HCT116 (cell line): Measurements from ENCODE around the gene CDH4. TPM values are rescaled to one million over a fixed set of nuclear protein-coding genes. Genes with fewer than 3 reads are reported as not detected.

Experiments used
- ATAC-seq: fragments of 200-7000 bp; cut with Tn5 transposase; 2 replicates; pipeline ENCODE4 v1.9.1; 2020; ENCODE audit warnings: mild to moderate bottlenecking, moderate library complexity
- BruUV-seq: library from RNA; stranded (reverse); fragments of 400-500 nt; replicated peaks from 2 replicates; lab custom pipeline; 2021; lab: Mats Ljungman, UMichigan
- CTCF ChIA-PET: fragments of 300-600 bp; sonication (Branson Sonifier 250); formaldehyde crosslinking; loops from one replicate; lab custom pipeline; 2021; ENCODE audit warnings: antibody characterized with exemption; lab: Charles Lee
- POLR2A ChIA-PET: fragments of 300-600, 350-600 bp; sonication (Branson Sonifier 250); formaldehyde crosslinking; loops from one replicate; lab custom pipeline; 2021; ENCODE audit warnings: antibody characterized with exemption; lab: Charles Lee
- RAD21 ChIA-PET, 2 experiments: fragments of 300-600 bp; sonication (Branson Sonifier 250); formaldehyde crosslinking; loops; one replicate each; lab custom pipeline; 2023; ENCODE audit warnings: low total read pairs in 2 of 2; ENCODE audit not compliant: uncharacterized antibody in 2 of 2, unreplicated experiment in 2 of 2, low non-redundant PET in 1 of 2; lab: Charles Lee
- DNase-seq: peaks from one replicate; pipeline ENCODE4 v3.0.0-alpha.2; 2010; ENCODE audit warnings: low read depth, low spot score
- H2AFZ ChIP-seq: fragments of 200-600 bp; shearing (Covaris generic), sonication (generic); 2 replicates; pipeline ENCODE4 v1.6.1; 2017; ENCODE audit warnings: low read depth, mixed run types, mixed read lengths, antibody characterized with exemption, low read length; ENCODE audit not compliant: poor library complexity, severe bottlenecking
- H3K27ac ChIP-seq: 2 replicates; pipeline ENCODE4 v1.5.1; 2012; ENCODE audit warnings: low read depth, low read length
- H3K27me3 ChIP-seq: fragments of 200-600 bp; sonication (generic); 2 replicates; pipeline ENCODE4 v1.6.1; 2016; ENCODE audit warnings: mixed run types, low read length, mixed read lengths; ENCODE audit not compliant: insufficient read depth
- H3K36me3 ChIP-seq, 2 experiments: fragments of 200-500 bp in 1 of 2; fragments of 200-600 bp in 1 of 2; sonication (Bioruptor generic) in 1 of 2; sonication (generic) in 1 of 2; 2 replicates each; pipeline versions ENCODE4 v1.5.1 to v1.6.1; 2014 to 2016; ENCODE audit warnings: low read length in 2 of 2, inconsistent platforms in 1 of 2, mixed read lengths in 1 of 2, mixed run types in 1 of 2; ENCODE audit not compliant: insufficient read depth in 2 of 2, control insufficient read depth in 1 of 2
- H3K4me1 ChIP-seq, 2 experiments: fragments of 200-600 bp in 1 of 2; sonication (generic) in 1 of 2; 2 replicates each; pipeline versions ENCODE4 v1.5.1 to v1.6.1; 2012 to 2017; ENCODE audit warnings: low read length in 2 of 2, inconsistent platforms in 1 of 2, mild to moderate bottlenecking in 1 of 2, mixed read lengths in 1 of 2, mixed run types in 1 of 2, moderate library complexity in 1 of 2; ENCODE audit not compliant: insufficient read depth in 2 of 2, control insufficient read depth in 1 of 2
- H3K4me2 ChIP-seq: fragments of 200-600 bp; sonication (generic); 2 replicates; pipeline ENCODE4 v1.6.1; 2017; ENCODE audit warnings: mixed run types, low read length, mixed read lengths
- H3K4me3 ChIP-seq, 2 experiments: fragments of 200-600 bp in 1 of 2; sonication (generic) in 1 of 2; replicated peaks in 1 of 2; 2 replicates each; pipeline ENCODE4 v1.5.1; 2011 to 2016; ENCODE audit warnings: low read length in 2 of 2, control low read depth in 1 of 2, low read depth in 1 of 2, mild to moderate bottlenecking in 1 of 2, mixed read lengths in 1 of 2, mixed run types in 1 of 2
- H3K79me2 ChIP-seq: fragments of 200-600 bp; sonication (generic); 2 replicates; pipeline ENCODE4 v1.6.1; 2017; ENCODE audit warnings: mild to moderate bottlenecking, mixed run types, low read length, moderate library complexity, mixed read lengths; ENCODE audit not compliant: insufficient read depth
- H3K9ac ChIP-seq: fragments of 200-600 bp; sonication (generic); 2 replicates; pipeline ENCODE4 v1.6.1; 2016; ENCODE audit warnings: low read length, mixed read lengths
- H3K9me2 ChIP-seq: fragments of 200-600 bp; sonication (generic), shearing (Covaris generic); 2 replicates; pipeline ENCODE4 v1.6.1; 2017; ENCODE audit warnings: mixed run types, mild to moderate bottlenecking, moderate library complexity; ENCODE audit not compliant: insufficient read depth
- H3K9me3 ChIP-seq, 2 experiments: fragments of 200-500 bp in 1 of 2; fragments of 200-600 bp in 1 of 2; sonication (Bioruptor generic) in 1 of 2; sonication (generic) in 1 of 2; 2 replicates each; pipeline ENCODE4 v1.6.1; 2014 to 2017; ENCODE audit warnings: low read length in 2 of 2, mixed read lengths in 2 of 2, inconsistent platforms in 1 of 2, low read depth in 1 of 2, mild to moderate bottlenecking in 1 of 2, mixed run types in 1 of 2, moderate library complexity in 1 of 2; ENCODE audit not compliant: control insufficient read depth in 1 of 2, insufficient read depth in 1 of 2
- H4K20me1 ChIP-seq: fragments of 200-600 bp; sonication (generic), shearing (Covaris generic); 2 replicates; pipeline ENCODE4 v1.6.1; 2017; ENCODE audit warnings: mixed run types, mild to moderate bottlenecking, moderate library complexity; ENCODE audit not compliant: insufficient read depth
- CBX3 ChIP-seq: IDR thresholded peaks from 2 replicates; pipeline ENCODE4 v1.6.1; 2012; ENCODE audit warnings: low read depth
- CEBPB ChIP-seq: IDR thresholded peaks from 2 replicates; pipeline ENCODE4 v1.6.1; 2012; ENCODE audit warnings: low read depth
- EGR1 ChIP-seq: IDR thresholded peaks from 2 replicates; pipeline ENCODE4 v1.6.1; 2012; ENCODE audit warnings: low read depth
- ELF1 ChIP-seq: IDR thresholded peaks from 2 replicates; pipeline ENCODE4 v1.6.1; 2012; ENCODE audit warnings: low read depth, borderline replicate concordance
- EZH2phosphoT487 ChIP-seq: fragments of 200-600 bp; IDR thresholded peaks from 2 replicates; pipeline ENCODE4 v1.6.1; 2018; ENCODE audit warnings: antibody characterized with exemption, borderline replicate concordance
- FOSL1 ChIP-seq: IDR thresholded peaks from 2 replicates; pipeline ENCODE4 v1.6.1; 2012; ENCODE audit warnings: low read depth
- POLR2A ChIP-seq: IDR thresholded peaks from 2 replicates; pipeline ENCODE4 v1.7.0; 2011; ENCODE audit warnings: borderline replicate concordance; ENCODE audit not compliant: insufficient read depth, insufficient read length; ENCODE audit errors: extremely low read depth
- POLR2AphosphoS5 ChIP-seq: IDR thresholded peaks from 2 replicates; pipeline ENCODE4 v1.6.1; 2011; ENCODE audit warnings: mild to moderate bottlenecking, low read depth, low read length, moderate library complexity
- SIN3A ChIP-seq: IDR thresholded peaks from 2 replicates; pipeline ENCODE4 v1.6.1; 2012; ENCODE audit warnings: low read depth
- SP1 ChIP-seq: IDR thresholded peaks from 2 replicates; pipeline ENCODE4 v1.6.1; 2012; ENCODE audit warnings: low read depth
- SRF ChIP-seq: IDR thresholded peaks from 2 replicates; pipeline ENCODE4 v1.6.1; 2012; ENCODE audit warnings: low read depth
- TCF7L2 ChIP-seq: IDR thresholded peaks from 2 replicates; pipeline ENCODE4 v1.7.0; 2011; ENCODE audit warnings: borderline replicate concordance, inconsistent platforms; ENCODE audit not compliant: insufficient read depth, insufficient read length; ENCODE audit errors: extremely low read depth
- YY1 ChIP-seq: IDR thresholded peaks from 2 replicates; pipeline ENCODE4 v1.6.1; 2011; ENCODE audit warnings: low read length, low read depth, moderate library complexity, mild to moderate bottlenecking; ENCODE audit not compliant: insufficient replicate concordance; ENCODE audit errors: extremely low read depth
- ZFX ChIP-seq: fragments of 450-650 bp; IDR thresholded peaks from 2 replicates; pipeline ENCODE4 v1.6.1; 2017
- ZNF274 ChIP-seq: fragments of 200-500 bp; sonication (Bioruptor generic); IDR thresholded peaks from 2 replicates; pipeline ENCODE4 v1.6.1; 2014; ENCODE audit warnings: mild to moderate bottlenecking, low read depth, low read length, inconsistent platforms
- intact Hi-C: fragments of 100-400 bp; cut with micrococcal nuclease; formaldehyde crosslinking; loops from 2 replicates; pipeline ENCODE4 v1.10.0; 2022
- total RNA-seq: library from RNA; stranded (reverse); gene quantifications from one replicate; pipeline ENCODE4 v1.2.1, GENCODE V29; 2021; ENCODE audit not compliant: unreplicated experiment
- TF ChIP-seq, protein P1 (sequence below): IDR thresholded peaks from 2 replicates; pipeline ENCODE4 v1.6.1; 2012
- TF ChIP-seq, protein P2 (sequence below), 3 experiments: fragments of 200-600 bp in 1 of 3; sonication (generic) in 1 of 3; IDR thresholded peaks in 2 of 3; conservative IDR thresholded peaks in 1 of 3; 2 replicates each; pipeline ENCODE4 v1.5.1; 2012 to 2017; ENCODE audit warnings: low read depth in 2 of 3, low read length in 2 of 3, antibody characterized with exemption in 1 of 3, borderline replicate concordance in 1 of 3, control low read depth in 1 of 3, mild to moderate bottlenecking in 1 of 3, mixed read lengths in 1 of 3, mixed run types in 1 of 3, moderate library complexity in 1 of 3; ENCODE audit not compliant: insufficient read depth in 1 of 3
- TF ChIP-seq, protein P3 (sequence below): IDR thresholded peaks from 2 replicates; pipeline ENCODE4 v1.6.1; 2012

Gene CDH4
- total RNA-seq, 1 experiment from 2014 or later: not detected

DNA sequence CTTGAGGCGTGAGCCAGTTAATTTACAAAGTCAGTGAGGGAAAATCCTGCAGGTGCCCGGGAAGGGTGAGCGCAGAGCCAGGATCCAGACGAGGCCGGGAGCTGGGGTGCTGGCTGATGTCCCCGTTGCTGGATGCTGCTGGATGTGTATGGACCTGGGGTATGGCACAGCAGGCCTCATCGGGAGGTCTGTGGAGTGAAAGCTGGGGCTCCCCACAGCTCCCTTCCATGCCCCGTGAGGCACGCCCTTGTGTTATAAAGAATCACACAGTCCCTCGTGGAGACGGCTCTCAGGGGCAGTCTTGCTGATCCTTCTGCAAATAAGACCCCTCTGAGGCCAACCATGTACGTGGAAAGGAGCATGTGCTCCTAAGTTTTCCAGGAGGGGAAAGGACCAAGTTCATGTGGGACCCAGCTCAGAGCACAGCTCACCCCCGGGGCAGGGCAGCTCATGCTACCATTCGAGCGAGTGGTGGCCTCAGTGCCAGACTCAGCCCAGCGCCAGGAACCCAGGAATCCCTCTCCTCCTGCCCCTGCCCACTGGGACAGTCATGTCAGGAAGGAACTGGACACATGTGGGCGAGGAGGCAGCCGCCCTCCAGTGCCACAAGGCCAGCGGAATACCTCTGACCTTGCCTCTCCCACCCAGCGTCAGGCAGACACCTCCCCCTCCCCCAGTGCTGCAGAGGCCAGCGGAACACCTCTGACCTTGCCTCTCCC lies 97.5 kb downstream of the CDH4 start:
- Histone ChIP-seq H3K79me2 (no peaks in the 10 kb centered on the region), H3K36me3 (no peaks in the 10 kb centered on the region), H3K4me2 (no peak overlapping the region), H3K9me2 (no peaks in the 10 kb centered on the region), H2AFZ (no peak overlapping the region)
- POLR2A ChIA-PET: no interaction called here
- RAD21 ChIA-PET: no interaction called here
- BruUV-seq: no TSS peak
- TF ChIP-seq SIN3A: no peak
- TF ChIP-seq ZNF274: no peak
- no peak for TF ChIP-seq EGR1
- TF ChIP-seq, all 23 proteins: peak for 0
- no peak overlapping the region for H3K9ac ChIP-seq
- H3K27ac ChIP-seq: no peak overlapping the region
- no peaks in the 10 kb centered on the region for H4K20me1 ChIP-seq
- CTCF ChIA-PET: no interaction called here
- H3K9me3 ChIP-seq: no peaks in the 10 kb centered on the region
- H3K4me1 ChIP-seq: no peaks in the 10 kb centered on the region
- H3K27me3 ChIP-seq: no peaks in the 10 kb centered on the region
- no peak overlapping the region for H3K4me3 ChIP-seq
- intact Hi-C loops: no loop called here
- DNase-seq (no peak), ATAC-seq (no peak)

DNA sequence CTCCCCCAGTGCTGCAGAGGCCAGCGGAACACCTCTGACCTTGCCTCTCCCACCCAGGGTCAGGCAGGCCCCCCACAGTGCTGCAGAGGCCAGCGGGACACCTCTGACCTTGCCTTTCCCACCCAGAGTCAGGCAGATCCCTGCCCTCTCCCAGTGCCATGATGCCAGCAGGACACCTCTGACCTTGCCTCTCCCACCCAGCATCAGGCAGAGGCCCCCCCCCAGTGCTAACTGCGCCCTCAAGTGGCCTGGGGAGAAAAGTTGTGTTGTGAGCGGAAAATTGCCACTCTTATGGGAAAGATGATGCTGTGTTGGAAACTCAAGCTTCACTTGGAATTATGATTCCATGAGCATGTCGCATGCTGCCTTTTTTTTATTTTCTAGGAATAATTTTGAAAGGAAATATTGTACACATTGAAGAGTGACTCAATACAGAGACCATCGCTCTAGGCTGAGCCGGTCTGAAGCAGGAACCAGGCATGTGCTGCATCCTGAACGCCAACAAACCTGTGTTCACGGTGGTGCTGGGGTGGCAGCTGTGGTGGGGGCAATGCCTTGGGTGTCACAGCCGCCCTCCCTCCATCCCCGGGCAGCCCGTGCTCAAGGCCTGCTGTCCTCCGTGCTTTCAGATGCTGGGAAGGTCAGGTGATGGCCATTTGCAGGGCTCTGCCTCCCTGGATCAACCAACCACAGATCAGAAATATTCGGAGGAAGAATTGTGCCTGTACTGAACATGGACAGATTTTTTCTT lies 98.6 kb downstream of the CDH4 start:
- DNase-seq: no peak
- Histone ChIP-seq H3K9me3 (no peaks in the 10 kb centered on the region; a peak in 1 of 4 replicates), H3K9ac (no peak overlapping the region), H2AFZ (no peak overlapping the region), H4K20me1 (no peaks in the 10 kb centered on the region), H3K27me3 (no peaks in the 10 kb centered on the region), H3K36me3 (no peaks in the 10 kb centered on the region), H3K27ac (no peak overlapping the region), H3K4me1 (no peaks in the 10 kb centered on the region), H3K79me2 (no peaks in the 10 kb centered on the region), H3K9me2 (no peaks in the 10 kb centered on the region), H3K4me3 (no peak overlapping the region), H3K4me2 (no peak overlapping the region)
- no TSS peak for BruUV-seq
- ChIA-PET POLR2A (no interaction called here), CTCF (no interaction called here), RAD21 (no interaction called here)
- intact Hi-C loops: no loop called here
- no peak for ATAC-seq
- no peak for TF ChIP-seq CBX3
- TF ChIP-seq TCF7L2: no peak
- no peak for TF ChIP-seq YY1
- no peak for TF ChIP-seq ZNF274
- no peak for TF ChIP-seq EGR1
- TF ChIP-seq, protein P1, sequence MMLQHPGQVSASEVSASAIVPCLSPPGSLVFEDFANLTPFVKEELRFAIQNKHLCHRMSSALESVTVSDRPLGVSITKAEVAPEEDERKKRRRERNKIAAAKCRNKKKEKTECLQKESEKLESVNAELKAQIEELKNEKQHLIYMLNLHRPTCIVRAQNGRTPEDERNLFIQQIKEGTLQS: no peak
- TF ChIP-seq SP1: no peak
- TF ChIP-seq, protein P2, sequence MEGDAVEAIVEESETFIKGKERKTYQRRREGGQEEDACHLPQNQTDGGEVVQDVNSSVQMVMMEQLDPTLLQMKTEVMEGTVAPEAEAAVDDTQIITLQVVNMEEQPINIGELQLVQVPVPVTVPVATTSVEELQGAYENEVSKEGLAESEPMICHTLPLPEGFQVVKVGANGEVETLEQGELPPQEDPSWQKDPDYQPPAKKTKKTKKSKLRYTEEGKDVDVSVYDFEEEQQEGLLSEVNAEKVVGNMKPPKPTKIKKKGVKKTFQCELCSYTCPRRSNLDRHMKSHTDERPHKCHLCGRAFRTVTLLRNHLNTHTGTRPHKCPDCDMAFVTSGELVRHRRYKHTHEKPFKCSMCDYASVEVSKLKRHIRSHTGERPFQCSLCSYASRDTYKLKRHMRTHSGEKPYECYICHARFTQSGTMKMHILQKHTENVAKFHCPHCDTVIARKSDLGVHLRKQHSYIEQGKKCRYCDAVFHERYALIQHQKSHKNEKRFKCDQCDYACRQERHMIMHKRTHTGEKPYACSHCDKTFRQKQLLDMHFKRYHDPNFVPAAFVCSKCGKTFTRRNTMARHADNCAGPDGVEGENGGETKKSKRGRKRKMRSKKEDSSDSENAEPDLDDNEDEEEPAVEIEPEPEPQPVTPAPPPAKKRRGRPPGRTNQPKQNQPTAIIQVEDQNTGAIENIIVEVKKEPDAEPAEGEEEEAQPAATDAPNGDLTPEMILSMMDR (IDR thresholded peaks at IDR 0.05 in 2 of 3, conservative IDR thresholded peaks at IDR 0.05 in 1 of 3; ENCODE audit: borderline replicate concordance in 1 of 3, insufficient read depth in 1 of 3, low read depth in 2 of 3, low read length in 2 of 3): no peak
- TF ChIP-seq EZH2phosphoT487: no peak
- TF ChIP-seq, protein P3, sequence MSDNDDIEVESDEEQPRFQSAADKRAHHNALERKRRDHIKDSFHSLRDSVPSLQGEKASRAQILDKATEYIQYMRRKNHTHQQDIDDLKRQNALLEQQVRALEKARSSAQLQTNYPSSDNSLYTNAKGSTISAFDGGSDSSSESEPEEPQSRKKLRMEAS: no peak
- no peak for TF ChIP-seq FOSL1
- no peak for TF ChIP-seq POLR2A
- TF ChIP-seq ELF1: no peak
- no peak for TF ChIP-seq CEBPB
- TF ChIP-seq POLR2AphosphoS5: no peak
- TF ChIP-seq ZFX: no peak
- no peak for TF ChIP-seq SRF
